Measurements from ENCODE around the gene PRCD.
A peak's percentile ranks its signal among the peaks of the same experiment; 100 is the strongest.
"Not testable (repeated sequence)": the region's sequence is repeated elsewhere in the genome, so short reads cannot be mapped to it uniquely, and the experiment has no call there.

Gene PRCD

DNA sequence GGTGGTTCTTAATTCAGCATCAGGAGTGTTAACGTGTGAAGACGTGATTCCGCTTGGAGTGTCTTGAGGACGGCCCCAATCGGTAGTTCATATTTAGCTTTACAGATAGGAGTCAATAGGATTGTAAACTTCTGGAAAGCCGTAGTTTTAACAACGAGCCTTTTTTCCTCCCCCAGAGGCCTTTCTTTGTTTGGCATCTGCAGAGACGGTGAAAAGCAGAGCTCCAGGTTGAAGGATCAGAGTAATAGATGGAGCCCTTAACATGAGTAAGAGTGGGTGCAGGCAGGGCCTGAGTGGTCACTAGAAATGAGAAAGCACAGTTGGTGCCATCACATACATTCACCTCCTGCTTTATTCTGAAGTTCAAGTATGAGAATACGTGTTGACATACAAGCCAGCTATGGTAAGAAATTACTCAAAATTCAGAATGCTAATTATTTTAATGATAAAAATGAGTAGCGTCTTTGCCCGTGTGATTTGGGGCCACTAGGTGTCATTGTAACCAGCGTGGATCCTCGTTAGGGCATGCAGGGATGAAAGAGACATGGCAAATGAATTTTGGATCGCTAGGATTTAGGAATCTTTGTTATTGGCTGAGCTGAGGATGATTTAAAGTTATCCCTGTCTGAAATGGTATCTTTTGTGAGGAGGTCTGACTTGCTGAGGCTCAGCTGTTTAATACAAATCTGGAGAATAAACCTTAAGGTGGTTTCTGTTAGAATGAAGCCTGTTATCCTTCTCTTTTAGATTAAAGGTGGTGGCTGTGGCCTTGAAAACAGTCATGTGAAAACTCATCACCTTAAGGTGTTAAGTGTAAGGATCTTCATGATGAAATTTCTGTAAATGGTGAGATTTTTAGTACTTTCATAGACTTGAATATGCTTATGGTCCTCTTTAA is 18.6 kb downstream of the PRCD start:
- no peaks in the 10 kb centered on the region for H3K27me3 ChIP-seq (ENCODE audit: control insufficient read depth in 2 of 2, insufficient read depth in 2 of 2, low read length in 2 of 2)
- H3K4me3 ChIP-seq (ENCODE audit: low read length in 2 of 2): peak overlapping the region; percentile 85 to 100
- H3K36me3 ChIP-seq (ENCODE audit: control insufficient read depth in 2 of 2, insufficient read depth in 2 of 2, low read length in 2 of 2): peaks cover 9 to 18% of the 10 kb centered on the region in 2 donors
- H3K9me3 ChIP-seq (ENCODE audit: control insufficient read depth in 2 of 2, low read length in 2 of 2): no peaks in the 10 kb centered on the region
- H3K9ac ChIP-seq (ENCODE audit: low read depth in 1 of 2, low read length in 2 of 2): peak overlapping the region; percentile 87 to 93
- peaks cover 13 to 34% of the 10 kb centered on the region in 2 donors for H3K4me1 ChIP-seq (ENCODE audit: control insufficient read depth in 2 of 2, insufficient read depth in 2 of 2, low read length in 2 of 2)
- H3K27ac ChIP-seq (ENCODE audit: low read depth in 2 of 2, low read length in 2 of 2): peak overlapping the region; percentile 78 to 84

DNA sequence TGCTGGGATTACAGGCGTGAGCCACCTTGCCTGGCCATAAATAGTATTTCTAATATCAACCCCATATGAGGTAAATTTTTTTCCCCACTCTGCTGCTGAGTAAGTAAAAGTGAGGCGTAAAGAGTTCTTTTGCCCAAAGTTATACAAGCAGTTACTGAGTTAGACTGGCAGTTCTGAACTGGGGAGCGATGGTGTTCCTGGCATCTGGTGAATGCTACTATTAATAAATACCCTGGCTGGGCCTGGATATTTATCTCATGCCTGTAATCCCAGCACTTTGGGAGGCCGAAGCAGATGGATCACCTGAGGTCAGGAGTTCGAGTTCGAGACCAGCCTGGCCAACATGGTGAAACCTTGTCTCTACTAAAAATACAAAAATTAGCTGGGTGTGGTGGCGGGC is 19.6 kb downstream of the PRCD start:
- Histone ChIP-seq H3K4me1 (ENCODE audit: control insufficient read depth in 2 of 2, insufficient read depth in 2 of 2, low read length in 2 of 2) (peaks cover 13 to 34% of the 10 kb centered on the region in 2 donors), H3K36me3 (ENCODE audit: control insufficient read depth in 2 of 2, insufficient read depth in 2 of 2, low read length in 2 of 2) (peaks cover 9 to 18% of the 10 kb centered on the region in 2 donors)
- H3K9me3 ChIP-seq (ENCODE audit: control insufficient read depth in 2 of 2, low read length in 2 of 2); H3K9ac ChIP-seq (ENCODE audit: low read depth in 1 of 2, low read length in 2 of 2); H3K27me3 ChIP-seq (ENCODE audit: control insufficient read depth in 2 of 2, insufficient read depth in 2 of 2, low read length in 2 of 2); H3K27ac ChIP-seq (ENCODE audit: low read depth in 2 of 2, low read length in 2 of 2); H3K4me3 ChIP-seq (ENCODE audit: low read length in 2 of 2): not testable (repeated sequence)

DNA sequence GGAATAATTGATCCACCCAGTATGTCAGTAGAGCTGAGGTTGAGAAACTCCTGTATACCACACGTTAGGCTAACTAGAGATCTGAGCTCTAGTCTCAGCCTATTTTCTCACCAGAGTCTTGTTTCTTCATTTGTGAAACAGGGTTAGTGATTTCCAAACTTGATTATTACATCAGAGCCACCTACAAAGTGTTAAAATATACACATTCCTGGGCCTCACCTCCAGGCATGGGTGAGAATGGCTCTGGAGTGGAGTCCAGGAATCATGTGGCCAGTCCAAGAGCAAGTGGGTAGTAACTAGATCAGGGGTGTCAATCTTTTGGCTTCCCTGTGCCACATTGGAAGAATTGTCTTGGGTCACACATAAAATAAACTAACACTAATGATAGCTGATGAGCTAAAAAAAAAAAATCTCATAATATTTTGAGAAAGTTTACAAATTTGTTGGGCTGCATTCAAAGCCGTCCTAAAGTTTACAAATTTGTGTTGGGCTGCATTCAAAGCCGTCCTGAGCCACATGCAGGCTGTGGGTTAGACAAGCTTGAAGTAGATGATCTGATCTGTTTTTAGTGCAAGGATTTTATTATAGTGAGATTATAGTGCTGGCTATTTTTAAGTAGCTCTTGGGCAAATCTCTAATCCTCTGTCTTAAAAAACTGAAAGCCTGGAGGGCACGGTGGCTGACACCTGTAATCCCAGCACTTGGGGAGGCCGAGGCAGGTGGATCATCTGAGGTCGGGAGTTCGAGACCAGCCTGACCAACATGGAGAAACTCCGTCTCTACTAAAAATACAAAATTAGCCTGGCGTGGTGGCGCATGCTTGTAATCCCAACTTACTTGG is 20.4 kb downstream of the PRCD start:
- Histone ChIP-seq H3K9me3 (ENCODE audit: control insufficient read depth in 2 of 2, low read length in 2 of 2) (no peaks in the 10 kb centered on the region), H3K9ac (ENCODE audit: low read depth in 1 of 2, low read length in 2 of 2) (no peak overlapping the region), H3K4me3 (ENCODE audit: low read length in 2 of 2) (no peak overlapping the region), H3K36me3 (ENCODE audit: control insufficient read depth in 2 of 2, insufficient read depth in 2 of 2, low read length in 2 of 2) (peaks cover 9 to 25% of the 10 kb centered on the region in 2 donors), H3K27ac (ENCODE audit: low read depth in 2 of 2, low read length in 2 of 2) (no peak overlapping the region), H3K4me1 (ENCODE audit: control insufficient read depth in 2 of 2, insufficient read depth in 2 of 2, low read length in 2 of 2) (peaks cover 13 to 34% of the 10 kb centered on the region in 2 donors), H3K27me3 (ENCODE audit: control insufficient read depth in 2 of 2, insufficient read depth in 2 of 2, low read length in 2 of 2) (no peaks in the 10 kb centered on the region)

DNA sequence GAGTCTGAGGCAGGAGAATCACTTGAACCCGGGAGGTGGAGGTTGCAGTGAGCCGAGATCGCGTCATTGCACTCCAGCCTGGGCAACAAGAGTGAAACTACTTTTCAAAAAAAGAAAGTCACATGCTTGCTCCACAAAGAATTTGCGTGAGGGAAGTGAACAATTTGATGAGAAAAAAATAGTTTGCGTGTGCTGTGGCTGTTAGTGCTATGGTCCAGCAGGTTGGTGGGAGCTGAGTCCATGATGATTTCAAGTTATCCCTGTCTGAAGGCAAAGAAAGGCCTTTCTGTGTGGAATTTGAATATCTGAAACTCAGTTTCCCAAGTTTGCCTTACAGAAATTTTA is 21.0 kb downstream of the PRCD start:
- no peak overlapping the region for H3K4me3 ChIP-seq (ENCODE audit: low read length in 2 of 2)
- H3K27ac ChIP-seq (ENCODE audit: low read depth in 2 of 2, low read length in 2 of 2): no peak overlapping the region
- peaks cover 12 to 30% of the 10 kb centered on the region in 2 donors for H3K36me3 ChIP-seq (ENCODE audit: control insufficient read depth in 2 of 2, insufficient read depth in 2 of 2, low read length in 2 of 2)
- H3K27me3 ChIP-seq (ENCODE audit: control insufficient read depth in 2 of 2, insufficient read depth in 2 of 2, low read length in 2 of 2): no peaks in the 10 kb centered on the region
- no peak overlapping the region for H3K9ac ChIP-seq (ENCODE audit: low read depth in 1 of 2, low read length in 2 of 2)
- peaks cover 13 to 34% of the 10 kb centered on the region in 2 donors for H3K4me1 ChIP-seq (ENCODE audit: control insufficient read depth in 2 of 2, insufficient read depth in 2 of 2, low read length in 2 of 2)
- no peaks in the 10 kb centered on the region for H3K9me3 ChIP-seq (ENCODE audit: control insufficient read depth in 2 of 2, low read length in 2 of 2)

DNA sequence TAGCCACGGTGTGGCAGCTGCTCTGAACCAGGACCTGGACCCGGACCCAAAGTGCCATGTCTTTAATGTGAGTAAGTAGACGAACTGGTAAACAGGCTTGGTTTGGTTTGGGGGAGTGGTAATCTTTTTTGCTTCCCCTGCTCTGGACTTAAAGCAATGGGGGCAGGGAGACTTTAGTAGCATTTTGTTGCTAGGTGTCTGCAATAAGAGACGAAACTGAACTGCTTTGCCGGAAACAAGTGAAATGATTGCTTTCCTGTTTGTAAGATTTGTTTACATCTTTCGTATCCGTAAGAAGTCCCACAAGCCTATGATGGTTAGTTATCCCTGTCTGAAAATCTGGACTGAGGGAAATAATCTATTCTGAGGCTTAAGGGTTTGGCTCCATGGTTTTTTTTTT is 21.5 kb downstream of the PRCD start:
- H3K27ac ChIP-seq (ENCODE audit: low read depth in 2 of 2, low read length in 2 of 2): no peak overlapping the region
- H3K9ac ChIP-seq (ENCODE audit: low read depth in 1 of 2, low read length in 2 of 2): no peak overlapping the region
- H3K27me3 ChIP-seq (ENCODE audit: control insufficient read depth in 2 of 2, insufficient read depth in 2 of 2, low read length in 2 of 2): no peaks in the 10 kb centered on the region
- H3K36me3 ChIP-seq (ENCODE audit: control insufficient read depth in 2 of 2, insufficient read depth in 2 of 2, low read length in 2 of 2): peaks cover 12 to 33% of the 10 kb centered on the region in 2 donors
- no peaks in the 10 kb centered on the region for H3K9me3 ChIP-seq (ENCODE audit: control insufficient read depth in 2 of 2, low read length in 2 of 2)
- no peak overlapping the region for H3K4me3 ChIP-seq (ENCODE audit: low read length in 2 of 2)
- peaks cover 13 to 34% of the 10 kb centered on the region in 2 donors for H3K4me1 ChIP-seq (ENCODE audit: control insufficient read depth in 2 of 2, insufficient read depth in 2 of 2, low read length in 2 of 2)

DNA sequence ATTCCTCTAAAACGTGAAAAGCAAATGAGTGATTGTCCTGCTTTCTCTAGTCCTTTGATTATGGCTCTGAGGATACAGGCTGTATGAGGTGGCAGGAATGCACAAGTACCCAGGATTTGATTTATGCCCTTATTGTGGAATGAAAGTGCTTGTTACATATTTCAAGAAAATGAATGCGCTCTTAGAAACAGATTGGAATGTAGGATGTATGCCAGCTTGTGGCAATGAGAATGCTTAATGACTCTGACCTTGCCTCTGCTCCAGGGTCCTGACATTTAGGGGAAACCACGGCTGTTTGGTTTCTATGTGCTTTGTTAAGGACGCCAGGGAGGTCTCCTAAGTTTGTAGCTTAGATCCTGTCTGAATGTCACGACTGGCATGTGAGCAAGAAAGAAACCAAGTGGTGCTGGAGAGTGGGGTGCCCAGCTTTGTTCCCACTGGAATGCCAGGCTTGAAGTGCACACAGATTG is 22.0 kb downstream of the PRCD start:
- Histone ChIP-seq H3K27ac (ENCODE audit: low read depth in 2 of 2, low read length in 2 of 2) (peak overlapping the region in 1 of 2 donors; percentile 9), H3K36me3 (ENCODE audit: control insufficient read depth in 2 of 2, insufficient read depth in 2 of 2, low read length in 2 of 2) (peaks cover 12 to 34% of the 10 kb centered on the region in 2 donors), H3K4me3 (ENCODE audit: low read length in 2 of 2) (no peak overlapping the region)

DNA sequence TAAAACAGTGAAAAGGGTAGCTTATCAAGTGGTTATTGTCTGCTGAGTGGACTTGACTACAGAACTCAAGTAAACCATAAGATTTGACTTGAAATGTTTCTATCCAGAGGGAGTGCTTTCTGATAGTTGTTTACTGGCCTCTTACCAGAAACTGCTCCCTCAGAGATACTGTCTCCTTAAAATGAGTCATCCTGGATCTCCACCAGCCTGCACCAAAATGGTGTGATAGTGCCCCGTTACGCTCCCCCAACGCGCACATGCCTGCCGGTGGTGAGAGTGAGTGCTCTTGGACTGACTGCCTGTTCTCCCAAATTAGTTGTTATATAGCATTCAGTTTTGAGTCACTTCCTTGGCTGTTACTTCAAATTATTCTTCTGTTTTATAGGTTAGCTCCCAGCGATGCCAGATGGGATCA is 22.9 kb downstream of the PRCD start:
- no peak overlapping the region for H3K9ac ChIP-seq (ENCODE audit: low read depth in 1 of 2, low read length in 2 of 2)
- H3K9me3 ChIP-seq (ENCODE audit: control insufficient read depth in 2 of 2, low read length in 2 of 2): no peaks in the 10 kb centered on the region
- H3K27me3 ChIP-seq (ENCODE audit: control insufficient read depth in 2 of 2, insufficient read depth in 2 of 2, low read length in 2 of 2): no peaks in the 10 kb centered on the region
- H3K4me3 ChIP-seq (ENCODE audit: low read length in 2 of 2): no peak overlapping the region
- H3K4me1 ChIP-seq (ENCODE audit: control insufficient read depth in 2 of 2, insufficient read depth in 2 of 2, low read length in 2 of 2): peaks cover 8 to 26% of the 10 kb centered on the region in 2 donors
- H3K27ac ChIP-seq (ENCODE audit: low read depth in 2 of 2, low read length in 2 of 2): no peak overlapping the region
- peaks cover 12 to 34% of the 10 kb centered on the region in 2 donors for H3K36me3 ChIP-seq (ENCODE audit: control insufficient read depth in 2 of 2, insufficient read depth in 2 of 2, low read length in 2 of 2)

More for the DNA sequence above, 22.0 kb downstream of the PRCD start:
- H3K9ac ChIP-seq (ENCODE audit: low read depth in 1 of 2, low read length in 2 of 2): no peak overlapping the region
- H3K4me1 ChIP-seq (ENCODE audit: control insufficient read depth in 2 of 2, insufficient read depth in 2 of 2, low read length in 2 of 2): peaks cover 8 to 29% of the 10 kb centered on the region in 2 donors
- no peaks in the 10 kb centered on the region for H3K27me3 ChIP-seq (ENCODE audit: control insufficient read depth in 2 of 2, insufficient read depth in 2 of 2, low read length in 2 of 2)
- H3K9me3 ChIP-seq (ENCODE audit: control insufficient read depth in 2 of 2, low read length in 2 of 2): no peaks in the 10 kb centered on the region

DNA sequence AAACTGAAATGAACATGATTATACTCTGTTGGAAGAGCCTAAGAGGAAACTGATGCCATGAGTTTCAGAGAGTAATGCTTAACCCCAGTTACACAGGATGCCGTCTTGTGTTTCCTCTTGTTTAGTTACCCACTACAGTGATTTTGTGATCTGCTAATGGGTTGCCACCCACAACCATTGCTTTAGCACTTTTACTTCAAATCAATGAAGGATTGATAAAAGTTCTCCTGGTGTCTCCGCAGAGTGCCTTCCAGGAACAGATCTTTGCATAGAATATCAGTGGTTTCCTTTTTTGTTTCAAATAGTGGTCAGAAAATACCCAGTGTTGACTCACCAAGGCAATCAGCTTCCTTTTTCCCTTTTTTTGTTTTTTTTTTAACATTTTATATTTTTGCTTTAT is 23.5 kb downstream of the PRCD start:
- not testable (repeated sequence) for H3K27ac ChIP-seq (ENCODE audit: low read depth in 2 of 2, low read length in 2 of 2); H3K9me3 ChIP-seq (ENCODE audit: control insufficient read depth in 2 of 2, low read length in 2 of 2); H3K4me3 ChIP-seq (ENCODE audit: low read length in 2 of 2); H3K9ac ChIP-seq (ENCODE audit: low read depth in 1 of 2, low read length in 2 of 2); H3K27me3 ChIP-seq (ENCODE audit: control insufficient read depth in 2 of 2, insufficient read depth in 2 of 2, low read length in 2 of 2)
- H3K36me3 ChIP-seq (ENCODE audit: control insufficient read depth in 2 of 2, insufficient read depth in 2 of 2, low read length in 2 of 2): peaks cover 12 to 34% of the 10 kb centered on the region in 2 donors
- peaks cover 8 to 21% of the 10 kb centered on the region in 2 donors for H3K4me1 ChIP-seq (ENCODE audit: control insufficient read depth in 2 of 2, insufficient read depth in 2 of 2, low read length in 2 of 2)

DNA sequence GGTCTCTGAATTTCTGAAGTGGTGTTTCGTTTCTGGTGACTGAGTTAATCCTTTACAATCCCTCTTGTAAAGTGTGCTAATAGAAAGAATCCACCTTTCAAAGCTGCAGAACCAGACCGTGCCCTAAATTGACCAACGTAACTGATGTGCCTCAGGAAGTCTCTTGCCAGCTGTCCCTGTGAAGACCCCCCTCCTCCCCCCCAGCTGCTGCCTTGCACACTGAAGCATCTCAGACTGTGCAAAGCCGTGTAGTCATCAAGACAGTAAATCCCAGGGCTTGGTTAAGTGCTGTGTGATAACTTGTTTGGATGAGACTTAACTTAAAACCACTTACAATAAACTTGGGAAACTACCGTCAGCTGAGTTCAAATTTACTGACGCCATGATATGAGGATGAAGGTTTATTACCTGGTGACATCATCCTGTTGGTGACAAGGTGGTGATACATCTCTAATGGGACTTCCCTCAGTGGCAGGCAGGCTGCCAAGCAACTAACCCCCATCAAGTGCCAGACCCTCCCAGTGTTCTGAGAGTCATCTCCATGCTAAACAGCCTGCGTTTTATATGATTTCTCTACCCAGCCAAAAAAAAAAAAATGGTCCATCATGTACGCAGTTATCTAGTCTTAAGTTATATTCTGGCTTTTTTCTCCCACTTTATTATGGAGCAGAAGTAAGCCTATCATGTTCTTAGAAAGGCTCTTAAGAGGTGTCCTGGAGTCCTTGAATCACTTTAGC is 25.3 kb downstream of the PRCD start:
- H3K27me3 ChIP-seq (ENCODE audit: control insufficient read depth in 2 of 2, insufficient read depth in 2 of 2, low read length in 2 of 2); H3K9ac ChIP-seq (ENCODE audit: low read depth in 1 of 2, low read length in 2 of 2); H3K4me3 ChIP-seq (ENCODE audit: low read length in 2 of 2); H3K27ac ChIP-seq (ENCODE audit: low read depth in 2 of 2, low read length in 2 of 2); H3K9me3 ChIP-seq (ENCODE audit: control insufficient read depth in 2 of 2, low read length in 2 of 2); H3K4me1 ChIP-seq (ENCODE audit: control insufficient read depth in 2 of 2, insufficient read depth in 2 of 2, low read length in 2 of 2): not testable (repeated sequence)
- H3K36me3 ChIP-seq (ENCODE audit: control insufficient read depth in 2 of 2, insufficient read depth in 2 of 2, low read length in 2 of 2): peaks cover 12 to 34% of the 10 kb centered on the region in 2 donors
